Thoracic aorta (tissue), 2 donors: Measurements from ENCODE around the gene CAPN11. TPM values are rescaled to one million over a fixed set of nuclear protein-coding genes. Genes with fewer than 3 reads are reported as not detected.
"Not testable (repeated sequence)": the region's sequence is repeated elsewhere in the genome, so short reads cannot be mapped to it uniquely, and the experiment has no call there.

Experiments
- ATAC-seq: fragments of 150-250 bp; one replicate; pipeline ENCODE4 v1.8.0; 2017; ENCODE audit warnings: low read depth; ENCODE audit not compliant: insufficient number of reproducible peaks, low FRiP score
- DNase-seq: peaks from one replicate; pipeline ENCODE4 v3.0.0-alpha.2; 2020; ENCODE audit warnings: low spot score
- H3K27ac ChIP-seq, 2 donors: fragments of 200-600 bp; sonication (generic); 1 replicate in 1 of 2; 2 replicates in 1 of 2; pipeline ENCODE4 v1.5.1; 2016; ENCODE audit warnings: mild to moderate bottlenecking in 2 of 2, moderate library complexity in 2 of 2
- H3K27me3 ChIP-seq: fragments of 200-600 bp; sonication (generic); replicated peaks from 2 replicates; pipeline ENCODE4 v1.6.0; 2016; ENCODE audit warnings: mild to moderate bottlenecking; ENCODE audit not compliant: insufficient read depth
- H3K36me3 ChIP-seq: fragments of 200-600 bp; sonication (generic); one replicate; pipeline ENCODE4 v1.5.1; 2016
- H3K4me1 ChIP-seq, 2 donors: fragments of 200-600 bp; sonication (generic); 1 replicate in 1 of 2; 2 replicates in 1 of 2; pipeline versions ENCODE4 v1.5.1 to v1.6.0; 2016; ENCODE audit warnings: low read depth in 2 of 2, mild to moderate bottlenecking in 1 of 2; ENCODE audit not compliant: control insufficient read depth in 1 of 2
- H3K4me3 ChIP-seq: fragments of 200-600 bp; sonication (generic); 2 replicates; pipeline ENCODE4 v1.5.1; 2016; ENCODE audit warnings: mild to moderate bottlenecking
- H3K9me3 ChIP-seq: fragments of 200-600 bp; sonication (generic); 2 replicates; pipeline ENCODE4 v1.5.1; 2016
- CTCF ChIP-seq: fragments of 200-600 bp; sonication (generic); IDR thresholded peaks from one replicate; pipeline ENCODE4 v1.5.1; 2019; ENCODE audit warnings: antibody characterized with exemption
- total RNA-seq, 2 donors: library from RNA; depleted of rRNA; stranded (reverse); fragments of >200 nt; gene quantifications; one replicate each; pipeline versions ENCODE4 v1.1.0 to v1.2.3, GENCODE V29; 2016

Gene CAPN11
- total RNA-seq, 2 donors from 2014 or later = not detected

- Histone ChIP-seq H3K36me3 (no peaks in the 10 kb centered on the region), H3K4me3 (no peak overlapping the region), H3K9me3 (no peaks in the 10 kb centered on the region), H3K27me3 (no peaks in the 10 kb centered on the region), H3K27ac (no peak overlapping the region), H3K4me1 (peaks cover 0 to 6% of the 10 kb centered on the region in 2 donors)
- ATAC-seq = no peak
- no peak for TF ChIP-seq CTCF
- DNase-seq = no peak
Measured at GRCh38 chr6:44183783-44184182, 25.2 kb downstream of the CAPN11 start.

- not testable (repeated sequence) for DNase-seq, H3K9me3 ChIP-seq, H3K4me1 ChIP-seq, H3K27me3 ChIP-seq, ATAC-seq, H3K4me3 ChIP-seq, H3K27ac ChIP-seq, H3K36me3 ChIP-seq
Measured at GRCh38 chr6:44185356-44185755, 26.7 kb downstream of the CAPN11 start.

- Histone ChIP-seq H3K4me3 (no peak overlapping the region), H3K36me3 (no peaks in the 10 kb centered on the region), H3K4me1 (no peaks in the 10 kb centered on the region), H3K27ac (no peak overlapping the region), H3K27me3 (no peaks in the 10 kb centered on the region), H3K9me3 (no peaks in the 10 kb centered on the region)
- DNase-seq = no peak
- TF ChIP-seq CTCF = no peak
- ATAC-seq = no peak
Measured at GRCh38 chr6:44185953-44186634, 27.5 kb downstream of the CAPN11 start.

GRCh38 chr6:44186635-44187025, 28.0 kb downstream of the CAPN11 start:
- no peak overlapping the region for H3K4me3 ChIP-seq
- no peaks in the 10 kb centered on the region for H3K36me3 ChIP-seq
- ATAC-seq = no peak
- H3K4me1 ChIP-seq = no peaks in the 10 kb centered on the region
- DNase-seq = no peak
- H3K27ac ChIP-seq = no peak overlapping the region
- no peaks in the 10 kb centered on the region for H3K9me3 ChIP-seq
- no peaks in the 10 kb centered on the region for H3K27me3 ChIP-seq
- TF ChIP-seq CTCF = no peak

GRCh38 chr6:44188819-44189218, 30.2 kb downstream of the CAPN11 start:
- H3K27me3 ChIP-seq = no peaks in the 10 kb centered on the region
- no peak for TF ChIP-seq CTCF
- no peak overlapping the region for H3K4me3 ChIP-seq
- H3K36me3 ChIP-seq = no peaks in the 10 kb centered on the region
- H3K27ac ChIP-seq = no peak overlapping the region
- DNase-seq (no peak), ATAC-seq (no peak)
- no peaks in the 10 kb centered on the region for H3K4me1 ChIP-seq
- H3K9me3 ChIP-seq = no peaks in the 10 kb centered on the region

- ATAC-seq = no peak
- Histone ChIP-seq H3K27me3 (no peaks in the 10 kb centered on the region), H3K36me3 (no peaks in the 10 kb centered on the region), H3K4me1 (no peaks in the 10 kb centered on the region), H3K9me3 (no peaks in the 10 kb centered on the region), H3K27ac (no peak overlapping the region), H3K4me3 (no peak overlapping the region)
- DNase-seq = no peak
- no peak for TF ChIP-seq CTCF
Measured at GRCh38 chr6:44189257-44189656, 30.6 kb downstream of the CAPN11 start.
